AG09319 (cell line): Measurements from ENCODE around the gene RTL9.
A peak's percentile ranks its signal among the peaks of the same experiment; 100 is the strongest.

Experiments used
- DNase-seq: peaks from one replicate; pipeline ENCODE4 v3.0.0-alpha.2; 2010; ENCODE audit warnings: low read depth; ENCODE audit errors: extremely low read depth
- TF ChIP-seq, protein P1 (sequence below): IDR thresholded peaks from 2 replicates; pipeline ENCODE4 v1.5.1; 2011; ENCODE audit warnings: low read depth, mild to moderate bottlenecking, inconsistent platforms, low read length, moderate library complexity

RTL9 gene

DNA sequence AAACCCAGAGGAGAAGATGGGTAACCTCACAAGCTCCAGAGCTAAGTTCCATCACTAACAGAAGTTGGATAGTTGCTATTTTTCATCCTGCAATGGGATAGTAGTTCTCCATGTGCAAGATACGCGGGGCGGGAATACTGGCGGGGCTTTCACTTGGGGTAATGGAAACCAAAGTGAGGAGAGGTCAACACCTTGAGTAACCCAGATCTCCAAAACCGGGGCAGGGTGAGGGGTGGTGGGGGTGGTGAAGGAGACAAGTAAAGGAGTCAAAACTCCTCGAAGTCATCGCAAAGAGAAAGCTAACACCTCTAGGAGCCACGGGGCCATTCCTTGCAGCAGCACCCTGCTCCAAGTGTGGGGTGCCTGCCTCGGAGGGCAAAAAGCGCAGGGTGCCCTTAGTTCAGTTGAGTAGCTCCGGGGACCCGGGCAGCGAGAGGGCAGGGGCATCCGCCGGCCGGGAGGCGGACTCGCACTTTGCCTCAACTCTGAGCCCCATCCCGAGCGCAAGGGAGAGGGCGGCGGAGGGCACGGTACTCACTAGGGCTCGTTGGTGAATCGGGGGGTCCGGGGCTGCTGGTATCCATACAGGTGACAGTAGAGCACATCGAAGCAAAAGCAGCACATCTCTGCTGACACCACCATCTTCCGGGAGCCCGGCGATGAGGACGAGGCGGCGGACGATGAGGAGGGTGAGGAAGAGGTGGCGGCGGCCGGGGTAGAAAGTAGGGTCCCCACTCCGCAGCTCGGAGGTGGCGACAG is 41.4 kb upstream of the RTL9 start:
- DNase-seq = no peak
- TF ChIP-seq, protein P1, sequence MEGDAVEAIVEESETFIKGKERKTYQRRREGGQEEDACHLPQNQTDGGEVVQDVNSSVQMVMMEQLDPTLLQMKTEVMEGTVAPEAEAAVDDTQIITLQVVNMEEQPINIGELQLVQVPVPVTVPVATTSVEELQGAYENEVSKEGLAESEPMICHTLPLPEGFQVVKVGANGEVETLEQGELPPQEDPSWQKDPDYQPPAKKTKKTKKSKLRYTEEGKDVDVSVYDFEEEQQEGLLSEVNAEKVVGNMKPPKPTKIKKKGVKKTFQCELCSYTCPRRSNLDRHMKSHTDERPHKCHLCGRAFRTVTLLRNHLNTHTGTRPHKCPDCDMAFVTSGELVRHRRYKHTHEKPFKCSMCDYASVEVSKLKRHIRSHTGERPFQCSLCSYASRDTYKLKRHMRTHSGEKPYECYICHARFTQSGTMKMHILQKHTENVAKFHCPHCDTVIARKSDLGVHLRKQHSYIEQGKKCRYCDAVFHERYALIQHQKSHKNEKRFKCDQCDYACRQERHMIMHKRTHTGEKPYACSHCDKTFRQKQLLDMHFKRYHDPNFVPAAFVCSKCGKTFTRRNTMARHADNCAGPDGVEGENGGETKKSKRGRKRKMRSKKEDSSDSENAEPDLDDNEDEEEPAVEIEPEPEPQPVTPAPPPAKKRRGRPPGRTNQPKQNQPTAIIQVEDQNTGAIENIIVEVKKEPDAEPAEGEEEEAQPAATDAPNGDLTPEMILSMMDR = no peak

DNA sequence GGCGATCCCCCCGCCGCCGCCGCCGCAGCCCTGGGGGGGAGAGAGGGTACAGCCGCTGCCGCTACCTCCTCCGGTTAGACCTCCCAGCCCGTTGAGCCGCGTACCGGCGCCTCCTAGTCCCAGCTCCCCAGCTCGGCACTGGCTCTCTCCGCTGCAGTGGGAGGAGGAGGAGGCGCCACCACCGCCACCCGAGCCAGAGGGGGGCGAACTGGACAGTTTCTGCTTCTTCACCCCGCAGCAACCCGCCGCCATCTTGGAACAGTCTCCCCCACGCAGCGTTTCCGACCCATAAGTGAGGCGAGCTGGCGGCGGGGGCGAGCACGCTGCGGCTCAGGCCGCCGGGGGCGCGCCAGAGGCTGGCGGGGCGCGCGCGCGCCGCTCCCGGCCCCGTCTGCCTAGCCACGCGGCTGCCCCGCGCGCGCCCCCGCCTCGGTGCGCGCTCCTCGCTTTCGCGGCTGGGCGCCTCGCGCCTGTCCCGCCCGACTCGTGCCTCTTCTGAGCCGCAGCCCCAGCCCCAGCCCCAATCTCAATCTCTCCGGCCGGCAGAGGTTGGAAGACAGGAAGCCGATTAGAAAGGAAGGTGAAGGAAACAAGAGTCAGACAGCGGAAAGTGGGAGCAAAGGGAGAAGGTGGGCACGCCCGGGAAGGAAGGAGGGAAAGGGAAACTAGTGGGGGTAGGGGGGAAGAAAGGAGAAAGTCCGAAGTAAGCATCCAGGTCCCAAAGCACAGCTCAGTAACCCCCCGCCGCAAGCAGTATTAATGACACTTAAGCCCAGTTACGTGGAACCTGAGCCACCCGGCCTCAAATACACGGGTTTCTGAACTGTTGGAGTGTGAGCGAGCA is 40.6 kb upstream of the RTL9 start, which contains the start of gene AMMECR1:
Gene AMMECR1 (minus strand): TSS at position 266 of the 844 bp plus-strand sequence. CDS start 14 bp downstream, at position 252.
- TF ChIP-seq, protein P1 = no peak
- DNase-seq = peak; percentile 46

GRCh38 chrX:110318664-110318968 is 40.0 kb upstream of the RTL9 start:
- TF ChIP-seq, protein P1 = no peak

GRCh38 chrX:110320381-110320987 is 38.2 kb upstream of the RTL9 start:
- TF ChIP-seq, protein P1 = no peak
- DNase-seq = no peak

More at GRCh38 chrX:110318664-110318968, 40.0 kb upstream of the RTL9 start:
- no peak for DNase-seq

DNA sequence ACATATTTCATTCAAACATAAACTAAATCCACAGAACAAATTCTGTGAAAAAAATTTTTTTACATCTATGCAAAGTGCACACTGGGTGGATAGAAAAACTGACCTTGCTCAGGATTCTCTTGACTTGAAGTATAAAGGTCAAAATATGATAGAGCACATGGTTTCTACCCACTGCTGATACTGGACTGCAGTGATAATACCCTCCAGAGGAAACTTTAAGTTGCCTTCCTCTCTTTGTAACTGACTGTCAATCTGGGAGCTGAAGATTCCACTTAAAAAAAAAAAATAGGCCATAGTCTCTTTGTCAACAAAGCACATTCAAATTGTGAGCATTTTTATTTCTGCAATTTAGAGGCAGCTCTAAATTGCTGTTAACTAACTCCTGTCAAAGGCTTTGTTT is 37.6 kb upstream of the RTL9 start:
- TF ChIP-seq, protein P1 = no peak
- DNase-seq = no peak

DNA sequence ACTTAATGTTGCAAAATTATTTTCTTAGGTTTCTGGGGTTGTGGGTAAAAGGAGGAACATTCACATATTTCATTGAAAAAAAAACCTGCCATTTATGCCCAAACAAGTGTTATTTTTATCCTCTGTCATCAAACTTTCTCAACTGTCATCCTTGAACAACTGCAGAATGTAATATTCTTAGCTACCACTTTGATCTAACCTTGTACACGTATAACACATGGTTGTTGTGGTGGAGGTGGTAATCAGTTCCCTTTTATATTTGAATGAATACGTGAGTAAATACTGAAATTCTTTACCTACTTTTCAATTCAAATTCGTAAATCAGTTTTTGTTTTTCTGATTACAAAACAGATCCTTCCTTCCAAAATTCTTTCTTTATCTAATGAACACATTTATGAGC is 37.0 kb upstream of the RTL9 start:
- TF ChIP-seq, protein P1 = no peak
- DNase-seq = no peak

- no peak for DNase-seq
- TF ChIP-seq, protein P1 = no peak
Measured at GRCh38 chrX:110322603-110323002, 36.0 kb upstream of the RTL9 start.
